MCF 10A (cell line): ENCODE data around the gene FMNL1. TPM values are rescaled to one million over a fixed set of nuclear protein-coding genes. Genes with fewer than 3 reads are reported as not detected.
A peak's percentile ranks its signal among the peaks of the same experiment; 100 is the strongest.

Source experiments
- Bru-seq: library from RNA; stranded (reverse); fragments of 400-500 nt; gene quantifications from one replicate; lab custom pipeline; 2021; lab: Mats Ljungman, UMichigan
- BruChase-seq, 2 experiments: library from RNA; stranded (reverse); fragments of 400-500 nt; gene quantifications; one replicate each; lab custom pipeline; 2021; lab: Mats Ljungman, UMichigan
- BruUV-seq: library from RNA; stranded (reverse); fragments of 400-500 nt; replicated peaks from 2 replicates; lab custom pipeline; 2021; lab: Mats Ljungman, UMichigan
- CTCF ChIA-PET: fragments of 300-600 bp; sonication (Branson Sonifier 250); formaldehyde crosslinking; extraction: SDS; loops from one replicate; lab custom pipeline; 2021; ENCODE audit warnings: antibody characterized with exemption, inconsistent platforms; lab: Yijun Ruan, JAX
- POLR2A ChIA-PET: fragments of 300-600, 350-650 bp; sonication (Branson Sonifier 250); formaldehyde crosslinking; extraction: SDS; loops from one replicate; lab custom pipeline; 2020; ENCODE audit warnings: antibody characterized with exemption, inconsistent platforms; lab: Yijun Ruan, JAX
- DNase-seq: peaks from one replicate; pipeline ENCODE4 v3.0.0-alpha.2; 2018; ENCODE audit not compliant: unreplicated experiment
- H3K27ac Mint-ChIP-seq: one replicate; pipeline ENCODE4 v1.8.0; 2022; ENCODE audit warnings: mild to moderate bottlenecking, low read depth, mixed read lengths; ENCODE audit not compliant: unreplicated experiment
- H3K27me3 Mint-ChIP-seq: one replicate; pipeline ENCODE4 v1.8.0; 2022; ENCODE audit warnings: mixed read lengths; ENCODE audit not compliant: insufficient read depth, unreplicated experiment
- H3K36me3 Mint-ChIP-seq: one replicate; pipeline ENCODE4 v1.8.0; 2022; ENCODE audit warnings: mild to moderate bottlenecking, moderate library complexity, mixed read lengths; ENCODE audit not compliant: insufficient read depth, unreplicated experiment
- H3K4me1 Mint-ChIP-seq: one replicate; pipeline ENCODE4 v1.8.0; 2022; ENCODE audit warnings: mixed read lengths; ENCODE audit not compliant: insufficient read depth, unreplicated experiment
- H3K4me3 Mint-ChIP-seq: one replicate; pipeline ENCODE4 v1.8.0; 2022; ENCODE audit warnings: mild to moderate bottlenecking, moderate library complexity, mixed read lengths; ENCODE audit not compliant: unreplicated experiment
- H3K9me3 Mint-ChIP-seq: one replicate; pipeline ENCODE4 v1.8.0; 2022; ENCODE audit warnings: mixed read lengths; ENCODE audit not compliant: unreplicated experiment
- intact Hi-C: fragments of 100-400 bp; cut with micrococcal nuclease; formaldehyde crosslinking; loops from 2 replicates; pipeline ENCODE4 v1.14.1; 2022
- long read RNA-seq: library from polyadenylated mRNA; stranded (forward); transcript quantifications from one replicate; pipeline ENCODE4 v2.0.0, GENCODE V29; 2022
- total RNA-seq: library from RNA; stranded (reverse); gene quantifications from 2 replicates; pipeline ENCODE4 v1.2.3, GENCODE V29; 2022
- TF ChIP-seq, protein P1 (sequence below): fragments of 200-600 bp; IDR thresholded peaks from one replicate; pipeline ENCODE4 v1.8.0; 2022; ENCODE audit warnings: antibody characterized with exemption, mild to moderate bottlenecking; ENCODE audit not compliant: unreplicated experiment

FMNL1 gene, protein sequence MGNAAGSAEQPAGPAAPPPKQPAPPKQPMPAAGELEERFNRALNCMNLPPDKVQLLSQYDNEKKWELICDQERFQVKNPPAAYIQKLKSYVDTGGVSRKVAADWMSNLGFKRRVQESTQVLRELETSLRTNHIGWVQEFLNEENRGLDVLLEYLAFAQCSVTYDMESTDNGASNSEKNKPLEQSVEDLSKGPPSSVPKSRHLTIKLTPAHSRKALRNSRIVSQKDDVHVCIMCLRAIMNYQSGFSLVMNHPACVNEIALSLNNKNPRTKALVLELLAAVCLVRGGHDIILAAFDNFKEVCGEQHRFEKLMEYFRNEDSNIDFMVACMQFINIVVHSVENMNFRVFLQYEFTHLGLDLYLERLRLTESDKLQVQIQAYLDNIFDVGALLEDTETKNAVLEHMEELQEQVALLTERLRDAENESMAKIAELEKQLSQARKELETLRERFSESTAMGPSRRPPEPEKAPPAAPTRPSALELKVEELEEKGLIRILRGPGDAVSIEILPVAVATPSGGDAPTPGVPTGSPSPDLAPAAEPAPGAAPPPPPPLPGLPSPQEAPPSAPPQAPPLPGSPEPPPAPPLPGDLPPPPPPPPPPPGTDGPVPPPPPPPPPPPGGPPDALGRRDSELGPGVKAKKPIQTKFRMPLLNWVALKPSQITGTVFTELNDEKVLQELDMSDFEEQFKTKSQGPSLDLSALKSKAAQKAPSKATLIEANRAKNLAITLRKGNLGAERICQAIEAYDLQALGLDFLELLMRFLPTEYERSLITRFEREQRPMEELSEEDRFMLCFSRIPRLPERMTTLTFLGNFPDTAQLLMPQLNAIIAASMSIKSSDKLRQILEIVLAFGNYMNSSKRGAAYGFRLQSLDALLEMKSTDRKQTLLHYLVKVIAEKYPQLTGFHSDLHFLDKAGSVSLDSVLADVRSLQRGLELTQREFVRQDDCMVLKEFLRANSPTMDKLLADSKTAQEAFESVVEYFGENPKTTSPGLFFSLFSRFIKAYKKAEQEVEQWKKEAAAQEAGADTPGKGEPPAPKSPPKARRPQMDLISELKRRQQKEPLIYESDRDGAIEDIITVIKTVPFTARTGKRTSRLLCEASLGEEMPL
- total RNA-seq: 28.1 and 35.8 TPM in 2 replicates
- Bru-seq, nascent RNA: percentile 44 among the genes with signal in this experiment
- BruChase-seq, experiment 1, labeled RNA remaining after a 6-hour chase: percentile 56 among the genes with signal in this experiment
- BruChase-seq, experiment 2, labeled RNA remaining after a 2-hour chase: percentile 50 among the genes with signal in this experiment
- long read RNA-seq, partial matches to known transcripts: 5 of 12 reads
- long read RNA-seq, other reads (novel, unspliced or antisense): 6 of 12 reads

DNA sequence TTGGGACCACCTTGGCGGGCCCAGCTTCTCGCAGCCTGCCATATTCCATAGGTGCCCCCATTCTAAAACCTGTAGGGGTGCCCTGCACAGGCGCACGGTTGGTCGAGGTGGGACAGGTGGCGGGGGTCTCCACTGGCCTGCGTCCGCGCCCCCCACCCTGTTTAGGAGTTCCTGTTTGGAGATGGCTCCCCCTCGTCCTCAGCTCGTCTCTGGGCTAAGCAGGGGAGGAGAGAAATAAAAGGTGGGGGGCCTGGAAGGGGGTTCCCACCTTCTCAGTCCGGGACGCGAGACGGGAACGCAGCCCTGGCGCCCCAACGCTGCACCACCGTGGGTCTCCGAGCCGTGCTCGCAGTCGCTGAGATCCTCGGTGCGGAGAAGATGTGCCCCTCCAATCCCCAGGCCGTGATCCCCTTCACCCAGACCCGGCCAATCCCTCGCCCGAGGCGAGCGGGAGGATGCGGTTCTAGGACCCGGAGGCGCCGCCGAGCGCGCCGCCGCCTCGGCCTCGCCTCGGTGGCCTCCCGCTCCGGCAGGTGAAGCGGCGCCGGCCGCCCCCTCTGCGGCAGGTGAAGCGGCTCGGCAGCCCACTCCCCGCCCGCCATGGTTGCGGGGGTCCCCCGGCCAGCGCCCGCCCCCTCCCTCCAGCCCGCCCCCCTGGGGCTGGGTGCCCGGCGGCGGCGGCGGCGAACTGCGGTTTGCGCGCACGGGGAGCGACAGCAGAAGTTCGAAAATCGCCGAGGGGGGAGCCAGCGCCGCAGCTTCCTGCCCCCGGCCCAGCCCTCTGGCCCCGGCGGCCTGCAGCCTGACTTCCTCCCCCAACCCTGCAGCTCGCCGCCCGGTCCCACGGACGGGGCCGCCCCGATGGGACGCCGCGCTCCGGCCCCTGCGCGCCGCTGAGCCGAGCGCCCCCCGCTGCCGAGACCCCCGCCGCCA, at the start of gene FMNL1:
Gene FMNL1, plus strand, starts transcription at position 805 of the 933 bp plus-strand sequence. CDS start 240 bp downstream, outside the sequence.
- peak within 1 kb of the TSS; percentile 69 for H3K4me3 Mint-ChIP-seq
- intact Hi-C loops: no loop called here
- POLR2A ChIA-PET: interaction anchor here (0.5 to 1.2 kb wide), 3 partner anchors 71 to 158 kb away, joined by 3 to 4 read pairs (median 3); no protein-coding TSS in a partner anchor
- no peak within 1 kb of the TSS for H3K27ac Mint-ChIP-seq
- BruUV-seq: no TSS peak
- no peaks in the 10 kb centered on the region for H3K27me3 Mint-ChIP-seq
- CTCF ChIA-PET: interaction anchor here (0.6 to 5.1 kb wide), 7 partner anchors 12 to 631 kb away, joined by 3 to 49 read pairs (median 4); partner anchors contain the start of gene ACBD4
- TF ChIP-seq, protein P1, sequence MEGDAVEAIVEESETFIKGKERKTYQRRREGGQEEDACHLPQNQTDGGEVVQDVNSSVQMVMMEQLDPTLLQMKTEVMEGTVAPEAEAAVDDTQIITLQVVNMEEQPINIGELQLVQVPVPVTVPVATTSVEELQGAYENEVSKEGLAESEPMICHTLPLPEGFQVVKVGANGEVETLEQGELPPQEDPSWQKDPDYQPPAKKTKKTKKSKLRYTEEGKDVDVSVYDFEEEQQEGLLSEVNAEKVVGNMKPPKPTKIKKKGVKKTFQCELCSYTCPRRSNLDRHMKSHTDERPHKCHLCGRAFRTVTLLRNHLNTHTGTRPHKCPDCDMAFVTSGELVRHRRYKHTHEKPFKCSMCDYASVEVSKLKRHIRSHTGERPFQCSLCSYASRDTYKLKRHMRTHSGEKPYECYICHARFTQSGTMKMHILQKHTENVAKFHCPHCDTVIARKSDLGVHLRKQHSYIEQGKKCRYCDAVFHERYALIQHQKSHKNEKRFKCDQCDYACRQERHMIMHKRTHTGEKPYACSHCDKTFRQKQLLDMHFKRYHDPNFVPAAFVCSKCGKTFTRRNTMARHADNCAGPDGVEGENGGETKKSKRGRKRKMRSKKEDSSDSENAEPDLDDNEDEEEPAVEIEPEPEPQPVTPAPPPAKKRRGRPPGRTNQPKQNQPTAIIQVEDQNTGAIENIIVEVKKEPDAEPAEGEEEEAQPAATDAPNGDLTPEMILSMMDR: no peak
- peaks cover 28% of the 10 kb centered on the region for H3K4me1 Mint-ChIP-seq
- H3K36me3 Mint-ChIP-seq: peaks cover 6% of the 10 kb centered on the region
- H3K9me3 Mint-ChIP-seq: no peaks in the 10 kb centered on the region
- no peak for DNase-seq

DNA sequence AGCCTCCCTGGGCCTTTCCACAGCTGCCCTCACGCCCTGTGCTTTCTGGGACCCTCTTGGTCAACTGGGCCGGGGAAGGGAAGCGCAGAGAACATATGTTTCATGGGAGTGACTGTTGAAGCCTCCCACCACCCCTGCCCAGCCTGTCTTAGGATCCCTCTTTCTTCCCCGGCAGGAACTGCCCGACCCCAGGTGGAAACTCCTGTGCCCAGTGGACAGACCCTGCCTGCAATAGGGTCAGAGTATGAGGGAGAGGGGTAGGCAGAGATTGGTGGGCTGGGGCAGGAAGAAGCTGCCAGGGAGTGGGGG, 49.5 kb upstream of the FMNL1 start:
- POLR2A ChIA-PET: interaction anchor here (0.6 to 21.2 kb wide), 25 partner anchors 11 to 274 kb away, joined by 3 to 1083 read pairs (median 6); partner anchors contain the start of genes ACBD4, EFTUD2, HEXIM1 and HEXIM2
- Mint-ChIP-seq H3K4me1 (peaks cover 26% of the 10 kb centered on the region), H3K36me3 (no peaks in the 10 kb centered on the region), H3K4me3 (peak overlapping the region; percentile 78), H3K27me3 (no peaks in the 10 kb centered on the region), H3K9me3 (no peaks in the 10 kb centered on the region), H3K27ac (peak overlapping the region; percentile 99)
- TF ChIP-seq, protein P1: no peak
- CTCF ChIA-PET: interaction anchor here (0.6 to 6.5 kb wide), 13 partner anchors 11 to 77 kb away, joined by 3 to 108 read pairs (median 5); partner anchors contain the start of genes ACBD4, HEXIM1 and HEXIM2
- no TSS peak for BruUV-seq
- no peak for DNase-seq
- intact Hi-C loops: loop anchor here (1.0 kb wide), 2 partner anchors 24 to 26 kb away; partner anchors contain the start of gene HEXIM1

DNA sequence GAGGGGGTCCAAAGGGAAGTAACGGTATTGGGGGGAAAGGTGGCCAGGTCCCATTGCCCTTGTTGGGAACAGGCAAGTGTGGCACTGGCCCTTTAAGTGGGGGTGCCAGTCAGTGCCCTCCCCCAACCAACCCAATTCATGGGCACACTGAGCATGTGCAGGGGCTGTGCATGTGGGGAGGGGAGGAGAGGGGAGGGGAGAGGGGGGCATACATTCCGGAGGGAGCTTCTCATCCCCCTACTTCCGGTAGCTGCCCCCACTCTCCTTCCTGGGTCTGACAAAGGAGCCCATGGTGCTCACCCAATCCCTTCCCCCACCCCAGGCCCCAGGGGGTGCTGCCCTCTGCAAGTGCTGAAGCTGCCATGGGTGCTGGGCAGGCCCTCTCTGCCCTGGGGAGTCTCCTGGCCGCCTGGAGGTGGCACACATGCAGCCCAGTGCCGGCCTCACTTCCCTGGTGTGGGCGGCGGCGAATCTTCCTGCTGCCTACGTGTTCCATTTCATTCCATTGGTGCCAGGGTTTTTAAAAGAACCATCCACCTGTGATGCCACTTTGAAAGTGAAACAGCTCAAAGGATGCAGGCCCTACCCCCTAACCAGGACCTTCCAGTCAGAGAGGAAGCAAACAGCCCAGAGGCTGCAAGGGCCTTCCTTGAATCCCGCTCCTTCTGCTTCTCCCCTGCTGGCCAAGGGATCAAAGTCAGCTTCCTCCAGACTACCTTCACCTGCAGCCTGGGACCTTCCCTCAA, 49.0 kb upstream of the FMNL1 start:
- intact Hi-C loops: loop anchor here (1.0 kb wide), 2 partner anchors 24 to 26 kb away; partner anchors contain the start of gene HEXIM1
- ChIA-PET POLR2A (interaction anchor here (0.6 to 21.2 kb wide), 25 partner anchors 11 to 273 kb away, joined by 3 to 1083 read pairs (median 5); partner anchors contain the start of genes ACBD4, EFTUD2, HEXIM1 and HEXIM2), CTCF (interaction anchor here (0.6 to 6.5 kb wide), 15 partner anchors 11 to 77 kb away, joined by 3 to 108 read pairs (median 6); partner anchors contain the start of genes ACBD4, HEXIM1 and HEXIM2)
- H3K4me1 Mint-ChIP-seq: peaks cover 26% of the 10 kb centered on the region
- peak; percentile 98 for DNase-seq
- peak overlapping the region; percentile 78 for H3K4me3 Mint-ChIP-seq
- TF ChIP-seq, protein P1: peak; percentile 27
- no TSS peak for BruUV-seq
- H3K36me3 Mint-ChIP-seq: no peaks in the 10 kb centered on the region
- no peaks in the 10 kb centered on the region for H3K27me3 Mint-ChIP-seq
- H3K9me3 Mint-ChIP-seq: no peaks in the 10 kb centered on the region
- peak overlapping the region; percentile 99 for H3K27ac Mint-ChIP-seq
